Measurements from ENCODE around the gene PICK1. TPM values are rescaled to one million over a fixed set of nuclear protein-coding genes. Genes with fewer than 3 reads are reported as not detected.
A peak's percentile ranks its signal among the peaks of the same experiment; 100 is the strongest.

Gene PICK1
- total and polyA plus RNA-seq, 2 of the 13 experiments (the other 11 are each of a cell fraction or from before 2014, with no cell fraction given) = 19.3 to 25.3 TPM

DNA sequence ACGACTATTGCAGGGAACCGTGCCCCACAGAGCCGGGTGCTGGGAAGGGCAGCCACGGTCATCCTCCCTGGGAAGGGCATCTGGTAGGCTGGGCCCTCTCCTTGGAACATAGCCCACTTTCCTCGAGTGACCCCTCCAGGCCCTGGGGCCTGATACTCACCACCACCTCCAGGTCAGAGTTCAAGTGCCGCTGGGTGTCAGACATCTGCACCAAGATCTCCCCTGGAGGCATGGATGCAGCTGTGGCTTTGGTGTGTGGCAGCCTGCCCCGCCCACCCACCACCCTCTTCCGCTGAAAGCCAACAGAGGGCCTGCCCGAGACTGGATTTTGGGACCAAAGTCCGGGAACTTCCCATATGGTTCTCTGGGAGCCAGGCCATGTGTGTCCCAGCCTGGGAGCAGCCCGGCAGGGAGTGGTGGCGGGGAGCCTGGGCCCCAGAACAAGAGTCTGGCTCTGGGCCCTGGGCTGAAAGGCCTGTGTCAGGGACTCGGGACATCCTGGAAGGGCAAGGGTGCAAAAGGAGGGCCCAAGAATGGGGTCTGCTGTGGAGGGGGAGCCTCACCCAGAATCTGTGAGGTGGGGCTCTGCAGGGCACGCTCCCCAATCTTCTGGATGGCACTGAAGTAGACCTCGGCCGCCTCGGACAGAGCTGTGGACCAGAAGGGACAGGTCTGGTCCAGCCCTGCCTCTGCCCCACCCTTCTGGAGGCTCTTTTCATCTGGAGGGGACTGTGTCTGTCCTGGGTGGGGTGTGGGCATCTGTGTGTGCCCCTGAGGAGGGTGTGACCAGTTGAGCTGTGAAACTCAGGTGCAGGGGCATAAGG is 50.7 kb downstream of the PICK1 start (continued):
- TF ChIP-seq GABPB1 (CRISPR knock-in tag; IDR thresholded peaks at IDR 0.05) (peak; percentile 67), ZFY (CRISPR knock-in tag; IDR thresholded peaks at IDR 0.05) (peak; percentile 84), FOXP1 (IDR thresholded peaks at IDR 0.05) (no peak), FOXP1 (CRISPR knock-in tag; IDR thresholded peaks at IDR 0.05) (peak; percentile 21; the same call in 1 of the 2 replicates), ZNF451 (CRISPR knock-in tag; IDR thresholded peaks at IDR 0.05) (0 out of 2 replicates have a peak, but pooled peaks have one; percentile 49), ZNF781 (CRISPR knock-in tag; IDR thresholded peaks at IDR 0.05; ENCODE audit: borderline replicate concordance, not compliant biosample characterization) (no peak), CEBPZ (IDR thresholded peaks at IDR 0.05; ENCODE audit: low read length) (no peak), MAFK (conservative IDR thresholded peaks at IDR 0.05 in 1 of 2, IDR thresholded peaks at IDR 0.05 in 1 of 2; ENCODE audit: low read length in 2 of 2) (no peak), SMARCC2 (IDR thresholded peaks at IDR 0.05) (no peak), SUZ12 (IDR thresholded peaks at IDR 0.05; ENCODE audit: low read depth, low read length) (no peak), KDM1A (CRISPR knock-in tag; IDR thresholded peaks at IDR 0.05) (no peak), NCOA2 (CRISPR knock-in tag; IDR thresholded peaks at IDR 0.05) (peak; percentile 63), ARID2 (CRISPR knock-in tag; IDR thresholded peaks at IDR 0.05; ENCODE audit: borderline replicate concordance) (no peak), HNRNPH1 (optimal IDR thresholded peaks at IDR 0.05; ENCODE audit: low read depth, low read length) (no peak), KAT2B (IDR thresholded peaks at IDR 0.05; ENCODE audit: borderline replicate concordance, low read depth, low read length) (no peak), NCOR1 (IDR thresholded peaks at IDR 0.05; ENCODE audit: borderline replicate concordance, low read length) (peak; percentile 58; the same call in 1 of the 2 replicates), FUBP1 (CRISPR knock-in tag; IDR thresholded peaks at IDR 0.05; ENCODE audit: borderline replicate concordance) (no peak), ARHGAP35 (CRISPR knock-in tag; IDR thresholded peaks at IDR 0.05; ENCODE audit: borderline replicate concordance) (no peak), ZBTB7A (CRISPR knock-in tag; IDR thresholded peaks at IDR 0.05) (no peak), ZNF768 (CRISPR knock-in tag; IDR thresholded peaks at IDR 0.05) (no peak), NR0B2 (CRISPR knock-in tag; IDR thresholded peaks at IDR 0.05) (no peak)
- TF ChIP-seq, protein P1, sequence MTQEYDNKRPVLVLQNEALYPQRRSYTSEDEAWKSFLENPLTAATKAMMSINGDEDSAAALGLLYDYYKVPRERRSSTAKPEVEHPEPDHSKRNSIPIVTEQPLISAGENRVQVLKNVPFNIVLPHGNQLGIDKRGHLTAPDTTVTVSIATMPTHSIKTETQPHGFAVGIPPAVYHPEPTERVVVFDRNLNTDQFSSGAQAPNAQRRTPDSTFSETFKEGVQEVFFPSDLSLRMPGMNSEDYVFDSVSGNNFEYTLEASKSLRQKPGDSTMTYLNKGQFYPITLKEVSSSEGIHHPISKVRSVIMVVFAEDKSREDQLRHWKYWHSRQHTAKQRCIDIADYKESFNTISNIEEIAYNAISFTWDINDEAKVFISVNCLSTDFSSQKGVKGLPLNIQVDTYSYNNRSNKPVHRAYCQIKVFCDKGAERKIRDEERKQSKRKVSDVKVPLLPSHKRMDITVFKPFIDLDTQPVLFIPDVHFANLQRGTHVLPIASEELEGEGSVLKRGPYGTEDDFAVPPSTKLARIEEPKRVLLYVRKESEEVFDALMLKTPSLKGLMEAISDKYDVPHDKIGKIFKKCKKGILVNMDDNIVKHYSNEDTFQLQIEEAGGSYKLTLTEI (CRISPR knock-in tag; conservative IDR thresholded peaks at IDR 0.05) = no peak
- TF ChIP-seq, protein P2, sequence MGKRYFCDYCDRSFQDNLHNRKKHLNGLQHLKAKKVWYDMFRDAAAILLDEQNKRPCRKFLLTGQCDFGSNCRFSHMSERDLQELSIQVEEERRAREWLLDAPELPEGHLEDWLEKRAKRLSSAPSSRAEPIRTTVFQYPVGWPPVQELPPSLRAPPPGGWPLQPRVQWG (CRISPR knock-in tag; IDR thresholded peaks at IDR 0.05; ENCODE audit: borderline replicate concordance, low read depth) = no peak

Measured in HepG2 (cell line).